ENCODE results near the gene RXFP4.

The RXFP4 gene

GRCh38 chr1:155975375-155976061 is 34.1 kb downstream of the RXFP4 start:
- Histone ChIP-seq H3K27me3 (ENCODE audit: insufficient read depth, low read length, poor library complexity, severe bottlenecking) (peaks cover 13% of the 10 kb centered on the region), H2AFZ (ENCODE audit: low read length) (no peak overlapping the region), H3K4me3 (ENCODE audit: low read length, poor library complexity, severe bottlenecking) (peak overlapping the region; percentile 96), H3K9me3 (ENCODE audit: insufficient read depth, low read depth, low read length) (no peaks in the 10 kb centered on the region), H3F3A (ENCODE audit: low read depth) (peaks cover 3% of the 10 kb centered on the region; the same call in 1 of the 2 replicates), H3K9ac (ENCODE audit: low read depth, low read length, poor library complexity, severe bottlenecking) (peak overlapping the region; percentile 99), H3K4me1 (ENCODE audit: insufficient read depth, low read length, poor library complexity, severe bottlenecking) (peaks cover 75% of the 10 kb centered on the region), H3K79me2 (ENCODE audit: insufficient read depth, low read length) (peaks cover 100% of the 10 kb centered on the region), H3K9me2 (replicated peaks; ENCODE audit: low read depth, low read length) (no peaks in the 10 kb centered on the region), H3K4me2 (ENCODE audit: low read depth, low read length, poor library complexity, severe bottlenecking) (peak overlapping the region; percentile 89), H3K36me3 (ENCODE audit: insufficient read depth, low read length) (no peaks in the 10 kb centered on the region; the same call in 1 of the 2 replicates), H4K20me1 (ENCODE audit: insufficient read depth, low read length, poor library complexity, severe bottlenecking) (peaks cover 54% of the 10 kb centered on the region)
- TF ChIP-seq CTCF (conservative IDR thresholded peaks at IDR 0.05; ENCODE audit: low read length) (no peak), EZH2phosphoT487 (IDR thresholded peaks at IDR 0.05; ENCODE audit: borderline replicate concordance) (no peak)

- H3K9me3 ChIP-seq (ENCODE audit: insufficient read depth, low read depth, low read length), result no peaks in the 10 kb centered on the region
- H3K36me3 ChIP-seq (ENCODE audit: insufficient read depth, low read length), result no peaks in the 10 kb centered on the region; the same call in 1 of the 2 replicates
- H3F3A ChIP-seq (ENCODE audit: low read depth), result peaks cover 3% of the 10 kb centered on the region; the same call in 1 of the 2 replicates
- H2AFZ ChIP-seq (ENCODE audit: low read length), result no peak overlapping the region
- H3K27me3 ChIP-seq (ENCODE audit: insufficient read depth, low read length, poor library complexity, severe bottlenecking), result peaks cover 13% of the 10 kb centered on the region
- peak overlapping the region; percentile 96 for H3K4me3 ChIP-seq (ENCODE audit: low read length, poor library complexity, severe bottlenecking)
- peaks cover 47% of the 10 kb centered on the region for H4K20me1 ChIP-seq (ENCODE audit: insufficient read depth, low read length, poor library complexity, severe bottlenecking)
- H3K9me2 ChIP-seq (replicated peaks; ENCODE audit: low read depth, low read length), result no peaks in the 10 kb centered on the region
- H3K4me1 ChIP-seq (ENCODE audit: insufficient read depth, low read length, poor library complexity, severe bottlenecking), result peaks cover 76% of the 10 kb centered on the region
- H3K9ac ChIP-seq (ENCODE audit: low read depth, low read length, poor library complexity, severe bottlenecking), result peak overlapping the region; percentile 99
- H3K4me2 ChIP-seq (ENCODE audit: low read depth, low read length, poor library complexity, severe bottlenecking), result peak overlapping the region; percentile 89
- TF ChIP-seq EZH2phosphoT487 (IDR thresholded peaks at IDR 0.05; ENCODE audit: borderline replicate concordance), result no peak
- TF ChIP-seq CTCF (conservative IDR thresholded peaks at IDR 0.05; ENCODE audit: low read length), result no peak
- peaks cover 99% of the 10 kb centered on the region for H3K79me2 ChIP-seq (ENCODE audit: insufficient read depth, low read length)
These were observed 34.8 kb downstream of the RXFP4 start for GRCh38 chr1:155976062-155976912.

- no peak for TF ChIP-seq EZH2phosphoT487 (IDR thresholded peaks at IDR 0.05; ENCODE audit: borderline replicate concordance)
- Histone ChIP-seq H3K4me2 (ENCODE audit: low read depth, low read length, poor library complexity, severe bottlenecking) (peak overlapping the region; percentile 89), H3F3A (ENCODE audit: low read depth) (peaks cover 3% of the 10 kb centered on the region; the same call in 1 of the 2 replicates), H3K9ac (ENCODE audit: low read depth, low read length, poor library complexity, severe bottlenecking) (peak overlapping the region; percentile 99), H3K4me3 (ENCODE audit: low read length, poor library complexity, severe bottlenecking) (peak overlapping the region; percentile 96), H3K27me3 (ENCODE audit: insufficient read depth, low read length, poor library complexity, severe bottlenecking) (peaks cover 13% of the 10 kb centered on the region), H3K9me2 (replicated peaks; ENCODE audit: low read depth, low read length) (no peaks in the 10 kb centered on the region), H3K79me2 (ENCODE audit: insufficient read depth, low read length) (peaks cover 91% of the 10 kb centered on the region), H2AFZ (ENCODE audit: low read length) (no peak overlapping the region), H3K4me1 (ENCODE audit: insufficient read depth, low read length, poor library complexity, severe bottlenecking) (peaks cover 77% of the 10 kb centered on the region), H3K36me3 (ENCODE audit: insufficient read depth, low read length) (no peaks in the 10 kb centered on the region; the same call in 1 of the 2 replicates), H4K20me1 (ENCODE audit: insufficient read depth, low read length, poor library complexity, severe bottlenecking) (peaks cover 38% of the 10 kb centered on the region), H3K9me3 (ENCODE audit: insufficient read depth, low read depth, low read length) (no peaks in the 10 kb centered on the region)
These were observed 35.7 kb downstream of the RXFP4 start for GRCh38 chr1:155976913-155977689.

Data from Loucy (cell line).